WI38 (cell line): Measurements from ENCODE around the gene TUBB1.

Source experiments
- H3K4me3 ChIP-seq: 2 replicates; pipeline ENCODE4 v1.5.1; 2011; ENCODE audit warnings: low read depth, mild to moderate bottlenecking, control low read depth, low read length
- TF ChIP-seq, protein P1 (sequence below): IDR thresholded peaks from 2 replicates; pipeline ENCODE4 v1.5.1; 2012; ENCODE audit warnings: low read depth, mild to moderate bottlenecking, control low read depth, low read length

Gene TUBB1

DNA sequence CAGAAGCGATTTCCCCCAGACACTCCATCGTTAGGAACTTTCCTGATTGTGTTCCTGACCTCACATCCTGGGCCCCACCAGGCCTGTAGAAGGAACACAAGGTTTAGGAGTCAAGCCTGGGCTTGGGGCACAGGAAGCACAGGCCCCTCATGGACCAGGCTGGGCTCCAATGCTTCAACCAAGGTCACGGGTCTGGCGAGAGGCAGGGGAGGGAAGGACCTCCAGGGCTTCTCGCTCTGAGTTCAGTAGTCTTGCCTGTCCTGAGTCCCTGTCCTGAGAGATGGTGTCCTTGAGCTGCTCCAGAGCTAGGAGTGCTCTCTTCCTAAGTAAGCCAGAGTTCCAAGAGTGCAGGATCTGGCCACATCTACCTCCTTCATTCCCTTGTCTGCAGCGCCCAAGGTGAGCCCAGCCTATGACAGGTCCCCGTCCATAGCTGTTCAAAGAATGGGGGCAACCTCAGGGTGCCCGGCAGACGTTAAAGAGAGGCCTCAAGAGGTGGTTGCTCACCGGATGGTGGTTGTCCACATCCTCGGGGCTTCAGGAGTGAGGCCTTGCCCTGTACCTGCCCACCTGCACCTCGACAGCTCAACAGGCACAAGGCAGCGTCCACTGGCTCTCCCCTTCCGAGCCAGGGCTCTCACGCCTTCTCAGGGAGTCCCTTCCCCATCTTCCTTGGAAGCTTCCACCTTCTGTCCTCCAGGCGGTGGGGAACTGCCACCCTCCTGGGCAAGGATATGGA is 1.6 kb upstream of the TUBB1 start:
- H3K4me3 ChIP-seq = no peak overlapping the region
- TF ChIP-seq, protein P1, sequence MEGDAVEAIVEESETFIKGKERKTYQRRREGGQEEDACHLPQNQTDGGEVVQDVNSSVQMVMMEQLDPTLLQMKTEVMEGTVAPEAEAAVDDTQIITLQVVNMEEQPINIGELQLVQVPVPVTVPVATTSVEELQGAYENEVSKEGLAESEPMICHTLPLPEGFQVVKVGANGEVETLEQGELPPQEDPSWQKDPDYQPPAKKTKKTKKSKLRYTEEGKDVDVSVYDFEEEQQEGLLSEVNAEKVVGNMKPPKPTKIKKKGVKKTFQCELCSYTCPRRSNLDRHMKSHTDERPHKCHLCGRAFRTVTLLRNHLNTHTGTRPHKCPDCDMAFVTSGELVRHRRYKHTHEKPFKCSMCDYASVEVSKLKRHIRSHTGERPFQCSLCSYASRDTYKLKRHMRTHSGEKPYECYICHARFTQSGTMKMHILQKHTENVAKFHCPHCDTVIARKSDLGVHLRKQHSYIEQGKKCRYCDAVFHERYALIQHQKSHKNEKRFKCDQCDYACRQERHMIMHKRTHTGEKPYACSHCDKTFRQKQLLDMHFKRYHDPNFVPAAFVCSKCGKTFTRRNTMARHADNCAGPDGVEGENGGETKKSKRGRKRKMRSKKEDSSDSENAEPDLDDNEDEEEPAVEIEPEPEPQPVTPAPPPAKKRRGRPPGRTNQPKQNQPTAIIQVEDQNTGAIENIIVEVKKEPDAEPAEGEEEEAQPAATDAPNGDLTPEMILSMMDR = no peak

DNA sequence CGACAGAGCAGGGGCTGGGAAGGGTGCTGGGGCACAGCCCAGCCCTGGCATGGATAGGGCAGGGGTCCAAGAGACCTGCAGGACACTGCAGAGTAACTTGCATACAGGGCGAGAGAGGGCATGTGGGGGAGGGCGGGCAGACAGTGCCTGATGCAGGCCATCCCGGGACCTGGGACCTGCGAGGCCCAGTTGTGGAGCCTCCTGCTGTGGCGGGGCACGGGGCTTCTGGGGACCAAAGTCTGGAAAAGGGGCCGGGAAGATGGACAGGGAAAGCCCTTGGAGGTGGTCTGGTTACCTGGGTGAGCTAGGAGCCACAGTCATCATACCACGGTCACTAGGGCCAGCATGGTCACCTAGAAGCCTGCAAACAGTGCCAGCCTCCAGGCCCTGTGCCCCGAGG is 412 bp upstream of the TUBB1 start:
- TF ChIP-seq, protein P1 = no peak
- H3K4me3 ChIP-seq = no peak overlapping the region

DNA sequence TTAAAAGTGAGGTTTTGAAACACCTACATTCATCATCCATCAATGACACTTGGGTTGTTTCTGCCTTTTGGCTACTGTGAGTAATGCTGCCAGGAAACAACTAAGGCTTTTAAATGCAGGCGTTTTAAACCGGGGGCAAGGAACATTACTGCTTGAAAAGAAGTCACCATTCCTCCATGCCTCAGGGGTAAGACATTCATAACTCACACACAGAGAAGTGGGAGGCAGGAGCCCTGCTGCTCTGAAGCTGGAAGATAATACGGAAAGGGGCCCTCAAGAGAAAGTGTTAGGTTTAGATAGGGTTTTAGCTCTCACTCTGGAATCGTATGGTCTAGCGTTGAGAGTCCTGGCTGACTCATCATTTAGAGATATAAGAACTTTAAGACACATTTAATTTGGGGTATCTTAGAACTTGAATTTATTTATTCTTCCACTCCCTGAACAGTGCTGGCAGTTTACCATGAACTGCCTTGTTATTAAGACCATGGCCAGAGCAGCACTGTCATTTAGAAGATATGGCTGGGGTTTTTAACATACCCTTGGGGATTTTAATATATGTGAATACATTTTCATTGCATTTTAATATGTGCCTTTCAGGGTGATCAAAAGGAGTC is 1.8 kb downstream of the TUBB1 start:
- H3K4me3 ChIP-seq = no peak overlapping the region
- TF ChIP-seq, protein P1 = no peak

DNA sequence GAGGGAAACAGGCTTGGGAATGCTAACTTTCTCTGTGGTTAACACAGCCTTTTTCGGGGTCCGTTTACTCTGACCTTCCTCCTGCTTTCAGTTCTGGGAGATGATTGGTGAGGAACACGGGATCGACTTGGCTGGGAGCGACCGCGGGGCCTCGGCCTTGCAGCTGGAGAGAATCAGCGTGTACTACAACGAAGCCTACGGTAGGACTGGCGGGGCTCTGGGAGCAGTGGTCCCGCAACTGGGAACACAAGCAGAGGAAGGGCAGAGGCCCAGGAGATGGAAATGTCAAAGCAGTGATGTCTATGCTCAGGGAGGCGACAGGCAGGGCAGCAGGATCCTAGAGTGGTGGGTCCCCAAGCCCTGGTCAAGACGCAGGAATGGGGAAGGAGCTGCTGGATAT is 3.5 kb downstream of the TUBB1 start:
- TF ChIP-seq, protein P1 = no peak
- H3K4me3 ChIP-seq = no peak overlapping the region

DNA sequence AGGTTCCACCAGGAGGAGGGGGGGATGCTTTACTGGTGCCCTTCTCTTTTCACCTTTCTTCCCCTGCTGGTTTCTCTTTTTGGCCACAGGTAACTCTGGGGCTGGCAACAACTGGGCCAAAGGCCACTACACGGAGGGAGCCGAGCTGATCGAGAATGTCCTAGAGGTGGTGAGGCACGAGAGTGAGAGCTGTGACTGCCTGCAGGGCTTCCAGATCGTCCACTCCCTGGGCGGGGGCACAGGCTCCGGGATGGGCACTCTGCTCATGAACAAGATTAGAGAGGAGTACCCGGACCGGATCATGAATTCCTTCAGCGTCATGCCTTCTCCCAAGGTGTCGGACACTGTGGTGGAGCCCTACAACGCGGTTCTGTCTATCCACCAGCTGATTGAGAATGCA is 4.4 kb downstream of the TUBB1 start:
- no peak overlapping the region for H3K4me3 ChIP-seq
- TF ChIP-seq, protein P1 = no peak

DNA sequence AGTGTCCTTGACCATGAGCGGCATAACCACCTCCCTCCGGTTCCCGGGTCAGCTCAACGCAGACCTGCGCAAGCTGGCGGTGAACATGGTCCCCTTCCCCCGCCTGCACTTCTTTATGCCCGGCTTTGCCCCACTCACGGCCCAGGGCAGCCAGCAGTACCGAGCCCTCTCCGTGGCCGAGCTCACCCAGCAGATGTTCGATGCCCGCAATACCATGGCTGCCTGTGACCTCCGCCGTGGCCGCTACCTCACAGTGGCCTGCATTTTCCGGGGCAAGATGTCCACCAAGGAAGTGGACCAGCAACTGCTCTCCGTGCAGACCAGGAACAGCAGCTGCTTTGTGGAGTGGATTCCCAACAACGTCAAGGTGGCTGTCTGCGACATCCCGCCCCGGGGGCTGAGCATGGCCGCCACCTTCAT is 4.9 kb downstream of the TUBB1 start:
- no peak overlapping the region for H3K4me3 ChIP-seq
- TF ChIP-seq, protein P1 = no peak

DNA sequence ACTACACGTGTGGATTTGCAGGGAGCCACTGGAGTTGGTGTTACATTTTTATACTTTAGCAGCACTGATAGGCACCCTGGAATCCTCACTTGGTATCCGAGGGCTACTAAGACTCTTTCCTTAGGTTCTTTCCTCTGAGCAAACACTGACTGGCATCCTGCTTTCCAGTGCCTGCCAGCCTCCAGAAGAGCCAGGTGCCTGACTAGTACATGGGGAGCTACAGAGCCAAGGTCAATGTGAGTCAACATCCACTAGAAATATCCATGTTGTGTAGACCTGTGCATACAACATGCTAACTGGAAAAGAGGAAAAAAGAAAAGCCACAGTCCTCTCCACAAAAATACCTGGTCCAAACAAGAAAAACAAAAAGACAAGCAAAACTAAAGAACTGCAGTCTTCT is 5.9 kb downstream of the TUBB1 start:
- no peak overlapping the region for H3K4me3 ChIP-seq
- TF ChIP-seq, protein P1 = no peak
